Tibial nerve (tissue), 4 donors: Measurements from ENCODE around the gene MTRFR.

Experiments
- CTCF ChIP-seq, 5 experiments: fragments of 200-600 bp in 3 of 5; fragments of 450-650 bp in 2 of 5; sonication (generic) in 3 of 5; IDR thresholded peaks; one replicate each; pipeline ENCODE4 v1.5.1; 2016 to 2019; ENCODE audit warnings: antibody characterized with exemption in 5 of 5, mild to moderate bottlenecking in 3 of 5, moderate library complexity in 2 of 5
- EP300 ChIP-seq, 2 donors: sonication (generic); formaldehyde crosslinking; IDR thresholded peaks; one replicate each; pipeline ENCODE4 v1.6.1; 2017; ENCODE audit warnings: antibody characterized with exemption in 2 of 2, mild to moderate bottlenecking in 1 of 2
- POLR2A ChIP-seq, 2 donors: fragments of 450-650 bp; IDR thresholded peaks; one replicate each; pipeline ENCODE4 v1.6.1; 2017; ENCODE audit warnings: antibody characterized with exemption in 2 of 2, mild to moderate bottlenecking in 2 of 2, moderate library complexity in 2 of 2

- TF ChIP-seq CTCF (IDR thresholded peaks at IDR 0.05): no peak
- TF ChIP-seq EP300 (IDR thresholded peaks at IDR 0.05): no peak
- no peak for TF ChIP-seq POLR2A (IDR thresholded peaks at IDR 0.05)
Measured at GRCh38 chr12:123233505-123234308, 471 bp downstream of the MTRFR start.
